GM21737 (cell line): ENCODE measurements around the gene KCNH4.
"Not testable (repeated sequence)": the region's sequence is repeated elsewhere in the genome, so short reads cannot be mapped to it uniquely, and the experiment has no call there.

Experiments
- ATAC-seq: cut with Tn5 transposase; IDR thresholded peaks from one replicate; pipeline ENCODE4 v1.9.1; 2021; ENCODE audit warnings: mild to moderate bottlenecking, moderate library complexity; ENCODE audit not compliant: unreplicated experiment

The KCNH4 gene

DNA sequence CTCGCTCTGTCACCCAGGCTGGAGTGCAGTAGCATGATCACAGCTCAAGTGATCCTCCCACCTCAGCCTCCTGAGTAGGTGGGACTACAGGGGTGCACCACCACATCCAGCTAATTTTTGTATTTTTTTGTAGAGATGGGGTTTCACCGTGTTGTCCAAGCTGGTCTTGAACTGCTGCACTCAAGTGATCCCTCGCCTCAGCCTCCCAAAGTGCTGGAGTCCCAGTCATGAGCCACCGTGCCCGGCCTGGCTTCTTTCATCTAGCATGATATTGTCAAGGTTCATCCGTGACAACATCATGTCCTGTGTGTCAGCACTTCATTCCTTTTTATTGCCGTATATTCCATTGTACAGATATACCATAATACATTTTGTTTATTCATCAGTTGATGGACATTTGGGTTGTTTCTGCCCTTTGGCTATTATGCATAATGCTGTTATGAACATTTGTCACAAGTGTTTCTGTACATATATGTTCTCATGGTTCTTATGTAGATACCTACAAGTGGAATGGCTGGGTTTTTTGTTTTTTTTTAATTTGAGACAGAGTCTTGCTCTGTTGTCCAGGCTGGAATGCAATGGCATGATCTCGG is 16.7 kb upstream of the KCNH4 start:
- ATAC-seq: no peak

DNA sequence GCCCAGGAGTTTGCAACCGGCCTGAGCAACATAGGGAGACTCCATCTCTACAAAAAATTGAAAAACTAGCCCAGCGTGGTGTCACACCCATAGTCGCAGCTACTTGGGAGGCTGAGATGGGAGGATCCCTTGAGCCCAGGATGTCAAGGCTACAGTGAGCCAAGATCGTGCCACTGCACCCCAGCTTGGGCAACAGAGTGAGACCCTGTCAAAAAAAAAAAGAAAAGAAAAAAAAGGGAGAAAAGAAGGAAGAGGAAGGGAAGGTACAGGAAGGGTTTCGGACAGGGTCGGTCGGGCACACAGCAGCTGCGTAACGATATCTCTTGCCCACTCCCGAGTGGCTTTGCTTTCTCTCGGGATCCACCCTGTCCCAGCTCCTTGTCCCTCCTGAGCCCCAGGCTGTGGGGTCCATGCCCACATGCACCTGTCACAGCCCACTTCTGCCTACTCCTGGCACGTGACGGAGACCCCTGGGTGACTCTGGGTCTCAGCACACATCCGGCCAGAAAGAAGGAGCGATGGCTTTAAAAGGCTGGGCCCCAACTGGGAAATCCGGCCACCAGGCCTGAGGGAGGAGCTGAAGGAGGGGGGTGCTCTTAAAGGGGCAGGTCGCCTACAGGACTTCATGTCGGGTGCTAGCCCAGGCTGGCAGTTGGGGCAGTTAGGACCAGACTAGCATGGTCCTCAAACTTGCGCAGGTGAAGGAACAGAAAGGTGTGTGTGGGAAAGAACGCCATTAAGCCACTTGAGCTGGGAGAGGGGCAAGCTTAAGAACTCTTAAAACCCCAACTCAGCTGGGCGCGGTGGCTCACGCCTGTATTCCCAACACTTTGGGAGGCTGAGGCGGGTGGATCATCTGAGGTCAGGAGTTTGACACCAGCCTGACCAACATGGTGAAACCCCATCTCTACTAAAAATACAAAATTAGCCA is 13.3 kb upstream of the KCNH4 start, which contains the start of gene GHDC:
GHDC (minus strand) TSS at position 526 of the 931 bp plus-strand sequence. CDS start 913 bp downstream, outside the sequence.
- ATAC-seq: peak; percentile 80

DNA sequence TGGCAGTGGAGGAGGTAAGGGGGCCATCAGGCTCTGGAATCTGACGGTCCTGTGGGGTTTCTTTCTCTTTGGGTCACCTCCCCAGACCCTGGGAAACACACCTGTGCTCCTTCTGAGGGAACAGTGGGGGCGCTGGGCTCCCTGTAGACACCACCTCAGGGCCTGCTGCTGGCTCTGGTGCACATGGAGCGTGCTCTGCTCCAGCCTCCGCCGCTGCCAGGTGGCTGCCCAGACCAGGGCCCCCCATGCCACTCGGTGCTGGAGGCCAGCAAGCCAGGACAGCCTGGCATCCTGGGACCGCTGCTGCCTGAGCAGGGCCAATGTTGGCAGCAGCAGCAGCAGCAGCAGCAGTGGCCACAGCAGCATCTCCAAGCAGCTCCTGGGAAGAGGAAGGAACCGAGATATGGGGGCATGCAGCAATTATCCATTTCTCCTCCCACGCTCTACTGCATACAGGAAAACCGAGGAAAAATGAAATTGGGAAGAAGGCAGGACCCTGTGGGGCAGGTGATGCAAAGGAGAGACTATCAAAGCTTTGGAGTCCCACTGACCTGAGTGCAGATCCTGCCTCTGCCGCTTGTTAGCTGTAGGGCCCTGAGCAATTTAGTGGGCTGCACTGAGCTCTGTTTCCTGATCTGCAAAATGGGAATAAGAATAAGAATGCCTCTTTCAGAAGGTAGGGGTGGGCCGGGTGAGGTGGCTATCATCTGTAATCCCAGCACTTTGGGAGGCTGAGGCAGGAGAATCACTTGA is 12.4 kb upstream of the KCNH4 start:
- ATAC-seq: no peak

DNA sequence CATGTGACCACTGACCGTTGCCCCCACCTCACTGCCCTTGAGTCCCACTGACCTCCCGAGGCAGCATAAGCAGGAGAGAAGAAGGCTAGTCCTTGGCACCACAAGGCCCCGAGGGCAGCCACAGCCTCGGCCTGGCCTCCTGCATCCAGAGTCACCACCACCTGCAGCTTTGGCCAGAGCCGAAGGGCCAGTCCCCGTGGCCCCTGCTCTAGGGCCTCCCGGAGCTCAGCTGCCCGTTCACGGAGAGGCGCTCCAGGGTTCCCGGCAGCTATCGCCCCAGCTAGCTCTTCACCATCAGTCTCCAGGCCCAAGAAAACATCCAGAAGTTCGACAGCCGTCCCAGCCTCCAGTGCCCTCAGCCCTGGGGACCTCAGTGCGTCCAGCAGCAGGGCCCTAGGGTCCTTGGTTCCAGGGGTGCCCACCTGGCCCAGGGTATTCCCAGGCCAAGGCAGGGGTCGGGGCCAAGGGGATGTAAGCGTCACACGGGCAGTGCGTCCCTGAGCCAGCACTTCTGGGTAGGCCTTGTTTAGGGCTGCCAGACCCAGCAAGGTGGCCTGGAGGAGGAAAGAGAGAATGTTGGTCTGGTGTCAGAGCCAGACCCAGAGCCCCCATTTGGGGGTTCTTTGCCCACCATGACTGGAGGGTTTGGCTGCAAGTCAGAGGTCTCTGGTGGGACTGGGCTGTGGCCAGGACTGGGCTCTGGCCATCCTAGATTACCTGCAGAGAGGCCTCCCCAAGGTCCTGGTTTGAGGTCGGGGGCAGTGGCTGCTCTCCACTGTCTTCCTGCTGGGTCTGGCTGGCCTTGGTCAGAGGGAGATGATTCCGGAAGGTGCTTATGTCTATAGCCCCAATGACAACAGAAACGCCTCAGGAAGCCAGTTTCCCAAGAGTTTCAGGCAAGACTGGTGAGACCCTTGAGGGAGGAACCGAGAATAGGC is 11.5 kb upstream of the KCNH4 start:
- ATAC-seq: no peak

DNA sequence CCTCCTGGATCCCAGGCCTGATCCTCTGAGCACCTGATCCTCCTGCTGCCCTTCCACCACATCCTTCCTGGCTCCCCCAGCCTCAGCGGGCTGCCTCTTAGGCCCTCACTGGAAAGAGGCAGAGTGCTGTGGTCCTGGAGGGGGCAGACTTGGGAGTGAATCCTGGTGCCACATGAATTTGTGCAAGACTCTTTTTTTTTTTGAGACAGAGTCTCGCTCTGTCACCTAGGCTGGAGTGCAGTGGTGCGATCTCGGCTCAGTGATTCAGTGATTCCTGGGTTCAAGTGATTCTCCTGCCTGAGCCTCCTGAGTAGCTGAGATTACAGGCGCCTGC is 10.3 kb upstream of the KCNH4 start:
- no peak for ATAC-seq

DNA sequence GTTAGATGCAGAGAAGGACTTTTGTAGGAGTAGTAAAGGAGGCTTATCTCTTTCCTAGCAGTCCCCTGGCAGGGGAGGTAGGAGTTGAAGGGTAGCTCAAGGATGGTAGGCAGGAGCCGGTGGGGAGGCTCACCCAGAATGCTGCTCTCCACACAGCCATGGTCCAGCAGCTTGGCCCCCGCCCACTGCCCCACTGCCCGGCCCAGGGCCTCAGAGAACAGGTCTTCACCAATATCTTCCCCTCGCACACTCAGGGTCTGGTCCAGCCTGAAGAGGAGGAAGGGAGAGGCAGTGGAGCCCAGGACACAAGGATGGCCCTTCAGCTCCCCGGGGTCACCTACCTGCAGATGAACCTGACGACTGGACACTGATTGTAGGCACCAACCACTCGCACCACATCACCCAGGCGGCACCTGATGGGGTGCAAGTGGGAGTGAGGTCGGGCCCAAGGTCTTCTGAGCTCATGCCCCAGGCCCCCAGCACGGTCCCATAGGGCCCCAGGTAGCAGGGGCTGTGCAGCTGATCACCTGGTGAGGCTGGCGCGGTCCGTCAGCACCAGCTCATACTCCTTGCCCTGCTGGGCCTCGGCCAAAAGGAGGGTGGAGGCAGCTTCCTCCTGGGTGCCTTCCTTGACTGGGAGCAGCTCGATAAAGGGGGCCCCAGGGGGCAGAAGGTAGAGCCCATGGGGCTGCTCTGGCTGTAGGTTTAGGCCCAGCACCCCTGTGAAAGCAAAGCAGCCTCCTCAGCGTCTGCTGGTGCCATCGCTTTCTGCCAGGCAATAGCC is 9.7 kb upstream of the KCNH4 start:
- no peak for ATAC-seq

DNA sequence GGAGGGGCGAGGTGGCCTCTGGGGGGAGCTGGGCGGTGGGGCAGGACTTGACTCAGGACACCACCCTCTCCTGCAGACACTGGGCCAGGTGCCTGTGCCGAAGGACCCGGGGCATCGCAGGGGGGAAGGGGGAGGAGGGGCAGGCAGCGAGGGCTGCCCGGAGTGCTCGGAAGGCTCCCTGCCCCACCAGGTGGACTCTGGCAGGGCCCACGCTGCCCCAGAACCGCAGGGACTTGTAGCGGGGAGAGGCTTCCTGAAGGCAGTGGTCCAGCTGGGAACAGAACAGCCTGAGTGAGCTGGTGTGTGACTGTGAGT is 8.7 kb upstream of the KCNH4 start:
- ATAC-seq: no peak

DNA sequence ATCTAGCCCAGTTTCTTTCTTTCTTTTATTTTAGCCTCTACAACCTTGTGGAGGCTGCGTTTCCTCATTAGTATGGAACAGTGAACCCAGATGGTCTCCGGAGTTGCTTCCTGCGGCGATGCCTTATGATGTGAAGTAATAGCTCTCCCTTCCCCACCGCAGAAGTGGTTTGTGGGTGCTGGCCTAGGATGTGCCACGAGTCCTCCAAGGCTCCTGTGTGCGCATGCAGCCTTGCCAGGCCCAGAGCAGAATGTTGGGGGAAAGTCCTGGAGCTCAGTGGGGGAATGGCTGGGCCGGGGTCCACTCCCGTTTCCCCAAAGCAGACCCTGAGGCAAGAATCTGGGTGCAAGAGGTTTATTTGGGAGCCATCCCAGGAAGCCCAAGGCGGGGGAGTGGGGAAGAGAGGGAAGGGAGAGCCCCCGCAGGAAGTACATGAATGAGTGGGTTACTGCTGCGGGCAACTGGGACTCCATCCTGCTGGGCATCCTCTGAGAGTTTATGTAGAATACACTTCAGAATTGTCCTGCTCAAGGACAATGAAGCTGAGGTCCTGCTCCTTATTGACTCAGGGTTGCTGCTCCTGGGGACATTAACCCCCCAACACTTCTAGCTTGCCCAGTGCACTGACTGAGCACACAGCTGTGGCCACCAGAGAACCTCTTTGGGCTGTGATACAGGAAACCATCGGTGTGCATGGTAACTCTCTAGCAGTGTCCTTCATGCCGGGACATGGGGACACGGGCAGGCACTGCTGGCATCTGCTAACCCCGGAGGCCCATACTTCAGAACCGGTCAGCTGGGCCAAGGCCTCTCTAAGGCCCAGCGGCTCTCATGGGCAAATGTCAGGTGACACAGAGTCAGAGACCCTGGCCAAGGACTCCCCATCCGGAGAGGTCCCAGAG is 8.1 kb upstream of the KCNH4 start:
- ATAC-seq: no peak

DNA sequence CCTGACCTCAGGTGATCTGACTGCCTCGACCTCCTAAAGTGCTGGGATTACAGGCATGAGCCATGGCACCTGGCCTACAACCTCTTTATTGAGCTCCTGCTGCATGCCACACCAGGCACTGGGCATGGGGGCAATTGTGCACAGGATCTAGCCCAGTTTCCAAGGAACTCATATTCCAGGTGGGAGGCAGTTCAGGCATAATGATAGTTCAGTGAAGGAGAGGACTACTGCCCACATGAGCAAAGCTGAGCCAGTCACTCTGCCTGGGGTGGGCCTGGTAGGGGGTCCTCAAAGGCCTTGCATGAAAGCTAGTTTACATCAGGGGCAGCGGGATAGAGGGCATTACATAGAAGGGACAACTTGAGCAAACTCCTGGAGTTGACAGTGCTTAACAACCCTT is 6.9 kb upstream of the KCNH4 start:
- no peak for ATAC-seq

DNA sequence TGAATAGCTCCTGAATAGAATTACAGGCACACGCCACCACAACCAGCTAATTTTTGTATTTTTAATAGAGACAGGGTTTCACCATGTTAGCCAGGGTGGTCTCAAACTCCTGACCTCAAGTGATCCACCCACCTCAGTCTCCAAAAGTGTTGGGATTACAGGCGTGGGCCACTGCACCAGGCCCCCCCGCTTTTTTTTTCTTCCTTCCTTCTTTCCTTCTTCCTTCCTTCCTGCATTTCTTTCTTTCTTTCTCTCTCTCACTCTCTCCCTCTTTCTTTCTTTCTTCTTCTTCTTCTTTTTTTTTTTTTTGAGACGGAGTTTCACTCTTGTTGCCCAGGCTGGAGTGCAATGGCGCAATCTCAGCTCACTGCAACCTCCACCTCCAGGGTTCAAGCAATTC is 5.2 kb upstream of the KCNH4 start:
- ATAC-seq: not testable (repeated sequence)

DNA sequence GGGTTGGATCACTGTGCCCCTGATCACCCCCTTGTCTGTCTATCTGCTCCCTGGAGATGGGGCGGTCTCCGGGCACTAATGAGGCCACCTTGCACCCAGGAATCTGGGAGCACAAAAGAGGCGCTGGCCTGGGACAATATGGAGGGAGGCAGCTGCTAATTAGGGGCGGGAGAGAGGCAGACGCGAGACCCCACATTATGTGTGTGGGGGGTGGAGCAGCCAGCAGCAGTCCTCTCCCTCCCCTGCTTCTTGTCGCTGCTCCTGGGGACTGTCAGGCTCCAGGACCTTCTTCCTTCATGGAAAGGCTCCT is 4.6 kb upstream of the KCNH4 start:
- ATAC-seq: no peak

DNA sequence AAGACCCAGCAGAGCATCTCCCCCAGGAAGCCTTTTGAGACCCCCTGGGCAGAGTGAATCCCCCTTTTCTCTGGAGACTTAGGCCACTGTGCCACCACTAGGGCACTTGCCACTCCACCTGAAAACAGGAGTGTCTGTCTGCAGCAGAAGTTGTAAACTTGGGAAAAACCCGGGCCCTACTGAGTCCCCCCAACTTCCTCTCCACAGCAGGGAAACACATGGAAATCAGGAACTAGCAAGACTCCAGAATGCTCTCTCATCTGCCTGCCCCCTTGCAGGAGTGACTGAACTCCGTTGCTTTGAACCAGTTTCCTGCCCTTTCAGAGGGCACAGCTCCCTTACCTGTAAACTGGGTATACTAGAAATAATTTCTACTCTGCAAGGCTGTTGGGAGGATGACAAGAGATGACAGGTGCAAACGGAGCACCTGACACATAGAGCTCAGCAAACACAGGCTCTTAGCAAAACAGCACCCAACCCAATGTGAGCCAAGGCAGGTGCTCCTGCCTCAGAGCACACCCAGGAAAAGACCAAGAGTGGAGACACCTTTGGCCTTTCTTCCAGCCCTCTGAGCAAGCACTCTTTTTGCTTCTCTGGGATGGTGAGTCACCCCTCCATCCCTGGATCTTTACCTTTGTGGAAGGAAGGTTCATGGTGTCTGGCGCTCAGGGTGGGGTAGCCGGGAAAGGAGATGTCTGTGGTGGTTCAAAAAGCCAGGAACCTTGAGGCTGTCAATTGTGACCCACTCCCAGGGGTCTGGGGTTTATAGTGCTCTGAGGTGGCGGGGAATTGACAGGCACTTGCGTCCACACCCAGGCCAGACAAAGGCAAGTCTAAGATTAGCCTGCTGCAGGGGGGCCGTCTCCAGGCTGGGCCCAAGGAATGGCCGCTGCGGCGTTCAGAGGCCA is 4.0 kb upstream of the KCNH4 start, which contains the start of gene HCRT:
HCRT (minus strand) TSS at position 740 of the 908 bp plus-strand sequence; CDS start at position 653, 87 bp downstream.
- ATAC-seq: no peak

DNA sequence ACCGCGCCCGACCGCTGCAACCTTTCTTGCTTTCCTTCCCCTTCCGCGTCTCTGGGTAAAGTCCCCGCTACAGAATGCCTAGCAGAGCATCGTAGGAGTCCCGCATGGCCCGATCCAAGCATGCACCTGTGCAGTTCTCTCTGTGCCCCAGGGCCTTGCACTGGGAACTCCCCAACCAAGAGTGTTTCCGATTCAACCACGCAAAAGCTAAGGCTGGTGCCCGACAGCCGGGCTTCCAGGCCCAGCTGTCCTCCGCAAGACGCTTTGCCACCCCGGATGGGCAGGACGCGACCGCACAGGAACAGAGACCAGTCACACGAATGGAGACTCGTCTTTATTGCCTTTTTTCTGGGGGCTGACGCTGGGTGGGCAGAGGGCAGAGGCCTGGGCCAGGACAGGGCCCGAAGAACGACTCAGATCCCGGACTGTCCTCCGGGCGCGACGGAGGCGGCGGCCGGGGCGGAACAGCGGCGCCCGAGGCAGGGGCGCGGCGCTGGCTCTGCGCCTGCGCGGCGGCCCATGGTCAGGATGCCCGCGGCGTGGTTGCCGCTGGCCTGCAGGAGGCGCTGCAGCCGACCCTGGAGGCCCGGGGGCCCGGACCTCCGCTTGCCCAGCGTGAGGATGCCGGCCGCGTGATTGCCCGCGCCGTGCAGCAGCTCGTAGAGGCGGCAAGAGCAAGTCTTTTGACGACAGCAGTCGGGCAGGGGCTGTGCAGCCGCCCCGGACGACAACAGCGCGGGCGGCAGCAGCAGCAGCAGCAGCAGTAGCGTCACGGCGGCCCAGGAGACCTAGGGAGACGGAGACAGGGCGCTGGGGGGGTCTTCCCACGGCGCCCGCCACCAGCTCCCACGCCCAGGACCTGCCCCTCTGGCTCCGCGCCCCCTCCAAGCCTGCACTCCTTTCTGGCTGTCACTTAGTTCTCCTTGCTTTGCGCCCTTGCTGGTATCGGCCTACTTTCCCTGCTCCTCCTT is 3.1 kb upstream of the KCNH4 start:
- ATAC-seq: peak; percentile 61

DNA sequence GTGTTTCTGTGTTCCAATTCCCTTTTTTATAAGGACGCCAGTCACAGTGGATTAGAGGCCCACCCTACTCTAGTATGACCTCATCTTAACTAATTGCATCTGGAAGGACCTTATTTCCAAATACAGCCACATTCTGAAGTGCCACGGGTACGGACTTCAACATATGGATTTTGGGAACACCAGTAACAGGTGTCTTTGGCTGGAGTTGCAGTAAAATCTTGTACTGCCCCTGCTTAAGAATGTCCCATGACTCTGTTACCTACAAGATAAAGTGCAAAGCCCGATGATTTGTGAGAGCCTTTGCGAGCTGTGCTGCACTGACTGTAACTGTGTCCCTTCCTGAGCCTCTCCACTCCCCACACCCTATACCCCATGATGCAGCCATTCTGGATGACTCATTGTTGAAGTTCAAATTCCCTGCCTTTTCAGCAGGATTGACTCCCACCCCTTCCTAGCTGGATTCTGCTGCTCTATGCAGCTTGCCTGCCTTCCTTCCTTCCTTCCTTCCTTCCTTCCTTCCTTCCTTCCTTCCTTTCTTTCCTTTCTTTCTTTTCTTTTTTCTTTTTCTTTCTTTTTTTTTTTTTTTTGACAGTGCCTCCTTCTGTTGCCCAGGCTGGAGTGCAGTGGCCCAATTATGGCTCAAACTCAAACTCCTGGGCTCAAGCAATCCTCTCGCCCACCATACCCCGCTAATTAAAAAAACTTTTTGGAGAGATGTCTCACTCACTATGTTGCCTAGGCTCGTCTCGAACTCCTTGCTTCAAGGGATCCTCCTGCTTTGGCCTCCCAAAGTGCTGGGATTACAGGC is 2.2 kb upstream of the KCNH4 start:
- ATAC-seq: no peak

DNA sequence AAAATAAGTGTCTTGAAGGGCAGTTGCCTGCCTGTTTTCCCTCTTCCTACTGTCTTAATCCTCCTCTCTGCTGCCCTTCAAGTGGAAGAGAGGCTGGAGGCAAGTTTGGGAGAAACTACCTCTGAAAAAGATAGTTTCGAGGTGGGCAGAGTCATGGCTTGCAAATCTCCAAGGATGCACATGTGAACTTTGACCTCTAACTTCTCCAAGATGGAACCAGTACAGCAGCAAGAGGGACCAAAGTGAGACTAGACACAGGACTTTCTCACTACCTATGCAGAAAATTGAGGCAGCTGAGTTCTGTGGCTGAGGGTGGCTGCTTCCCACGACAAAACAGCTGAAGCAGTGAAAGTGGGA is 887 bp upstream of the KCNH4 start:
- no peak for ATAC-seq

DNA sequence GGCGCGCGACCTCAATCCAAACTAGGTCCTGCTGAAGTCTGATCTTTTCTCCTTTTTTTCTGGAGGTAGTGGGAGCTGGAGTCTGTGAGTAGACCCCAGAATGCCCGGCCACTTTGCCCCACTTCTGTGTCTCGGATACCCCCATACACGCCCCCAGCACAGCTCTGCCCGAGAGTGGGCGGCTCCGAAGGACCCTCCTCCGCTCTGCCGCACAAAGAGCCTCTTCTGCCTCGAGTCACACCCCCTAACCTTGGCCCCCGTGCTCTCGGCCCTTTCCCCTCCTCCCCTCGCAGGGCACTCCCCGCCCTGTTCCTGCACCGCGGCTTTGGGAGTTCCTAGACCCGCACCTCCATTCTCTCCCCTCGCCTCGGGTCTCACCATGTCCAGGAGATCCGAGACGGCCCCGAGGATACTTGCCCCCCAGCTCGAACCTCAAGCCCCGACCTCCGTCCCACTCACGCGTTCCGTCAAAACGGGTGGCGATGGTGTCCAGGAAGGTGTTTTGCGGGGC is 476 bp downstream of the KCNH4 start:
- ATAC-seq: no peak
